K562 (cell line): ENCODE results near the gene SREBF1. TPM values are rescaled to one million over a fixed set of nuclear protein-coding genes. Genes with fewer than 3 reads are reported as not detected.
A peak's percentile ranks its signal among the peaks of the same experiment; 100 is the strongest.

Experiments used
- CBX5 ChIP-seq: IDR thresholded peaks from 2 replicates; pipeline ENCODE4 v1.6.1; 2014; ENCODE audit warnings: low read depth, borderline replicate concordance
- FOXK1 ChIP-seq: sonication (generic); formaldehyde crosslinking; IDR thresholded peaks from 2 replicates; pipeline ENCODE4 v1.8.0; 2022; ENCODE audit warnings: missing genetic modification reagents, mild to moderate bottlenecking, borderline replicate concordance
- ZFX ChIP-seq: sonication (generic); formaldehyde crosslinking; IDR thresholded peaks from 2 replicates; pipeline ENCODE4 v1.8.0; 2022; ENCODE audit warnings: mild to moderate bottlenecking, missing genetic modification reagents, moderate library complexity
- ZNF253 ChIP-seq: fragments of 250-450 bp; sonication (Bioruptor Pico); conservative IDR thresholded peaks from 2 replicates; pipeline ENCODE4 v1.6.1; 2021; ENCODE audit warnings: mild to moderate bottlenecking
- ZNF408 ChIP-seq: fragments of 250-450 bp; sonication (Bioruptor Pico); IDR thresholded peaks from 2 replicates; pipeline ENCODE4 v1.4.0; 2020; ENCODE audit warnings: low read depth, mild to moderate bottlenecking, moderate library complexity
- polyA plus RNA-seq, 8 experiments: library from polyadenylated mRNA; depleted of rRNA in 4 of 8; stranded (reverse) in 5 of 8; unstranded in 3 of 8; fragments of >200 nt; fragmentation: Nextera tagmentation in 2 of 8; fragmentation: Illumina TruSeq in 1 of 8; extraction: Ambion mirVana in 2 of 8; extraction: Trizol in 1 of 8; gene quantifications; 2 replicates each; pipeline versions ENCODE4 v1.2.1 to v1.2.3, GENCODE V29; 2011 to 2014; ENCODE audit warnings: inconsistent platforms in 1 of 8, missing spikeins in 1 of 8
- total RNA-seq, 7 experiments: library from RNA; depleted of rRNA in 6 of 7; stranded (reverse); fragments of >200 nt in 6 of 7; fragmentation: Illumina TruSeq in 2 of 7; extraction: Trizol in 2 of 7; gene quantifications; 2 replicates each; pipeline versions ENCODE4 v1.2.1 to v1.2.3, GENCODE V29; 2011 to 2021; ENCODE audit warnings: low replicate concordance in 1 of 7
- TF ChIP-seq, protein P1 (sequence below): fragments of 450-650 bp; IDR thresholded peaks from 2 replicates; pipeline ENCODE4 v1.6.1; 2016
- TF ChIP-seq, protein P2 (sequence below), 2 experiments: fragments of 200-800 bp in 1 of 2; sonication (Bioruptor generic) in 1 of 2; sonication (generic) in 1 of 2; formaldehyde crosslinking in 1 of 2; IDR thresholded peaks in 1 of 2; conservative IDR thresholded peaks in 1 of 2; 2 replicates each; pipeline versions ENCODE4 v1.5.0 to v1.6.1; 2016 to 2020; ENCODE audit warnings: missing compliant biosample characterization in 1 of 2, missing genetic modification characterization in 1 of 2, missing genetic modification reagents in 1 of 2

The SREBF1 gene
- total and polyA plus RNA-seq, 9 of the 15 experiments (the other 6 are each of a cell fraction or from before 2014, with no cell fraction given) = 1.6 to 169 (median 69.4) TPM

DNA sequence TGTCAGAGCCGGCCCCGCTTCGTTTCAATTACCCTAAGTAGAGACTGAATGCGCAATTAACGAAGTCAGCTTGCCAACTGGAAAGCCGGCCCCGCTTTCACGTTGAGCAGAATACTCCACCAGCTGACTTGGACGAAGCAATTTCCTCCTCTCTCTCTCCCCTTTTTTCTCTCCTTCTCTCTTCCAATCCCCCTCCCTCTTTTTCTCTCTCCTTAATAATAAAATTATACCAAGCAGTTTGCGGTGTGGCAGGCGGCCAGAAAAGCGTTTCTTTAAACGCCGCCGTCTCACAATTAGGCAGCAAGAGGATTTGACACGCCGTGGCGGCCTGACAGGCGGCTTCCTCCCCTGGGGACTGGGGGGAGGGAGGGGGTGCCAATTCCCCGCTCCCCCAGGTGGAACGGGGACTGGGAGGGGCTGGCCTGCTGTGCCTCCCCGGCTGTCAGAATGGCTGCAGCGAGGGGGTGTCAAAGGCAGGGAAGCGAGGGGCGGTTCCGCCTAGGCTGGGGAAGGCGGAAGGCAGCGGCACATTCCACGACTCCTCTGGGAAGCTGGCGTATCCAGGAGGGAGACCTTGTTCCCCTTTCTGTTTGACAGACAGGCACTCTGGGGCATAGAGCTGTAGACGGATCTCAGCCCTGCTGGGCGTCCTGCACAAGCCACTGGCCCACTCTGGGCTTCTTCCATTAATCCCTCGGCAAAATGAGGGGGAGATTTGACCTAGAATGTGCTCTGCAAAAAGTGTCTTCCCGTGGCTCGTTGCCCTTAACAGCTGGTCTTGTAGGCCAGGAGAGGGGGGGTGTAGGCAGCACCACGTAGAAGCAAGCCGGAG lies 52.7 kb downstream of the SREBF1 start (continued):
- TF ChIP-seq ZNF253 (CRISPR knock-in tag) = no peak
- TF ChIP-seq FOXK1 = no peak
- TF ChIP-seq, protein P1, sequence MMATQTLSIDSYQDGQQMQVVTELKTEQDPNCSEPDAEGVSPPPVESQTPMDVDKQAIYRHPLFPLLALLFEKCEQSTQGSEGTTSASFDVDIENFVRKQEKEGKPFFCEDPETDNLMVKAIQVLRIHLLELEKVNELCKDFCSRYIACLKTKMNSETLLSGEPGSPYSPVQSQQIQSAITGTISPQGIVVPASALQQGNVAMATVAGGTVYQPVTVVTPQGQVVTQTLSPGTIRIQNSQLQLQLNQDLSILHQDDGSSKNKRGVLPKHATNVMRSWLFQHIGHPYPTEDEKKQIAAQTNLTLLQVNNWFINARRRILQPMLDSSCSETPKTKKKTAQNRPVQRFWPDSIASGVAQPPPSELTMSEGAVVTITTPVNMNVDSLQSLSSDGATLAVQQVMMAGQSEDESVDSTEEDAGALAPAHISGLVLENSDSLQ = peak; percentile 34; the same call in 1 of the 2 replicates
- TF ChIP-seq, protein P2, sequence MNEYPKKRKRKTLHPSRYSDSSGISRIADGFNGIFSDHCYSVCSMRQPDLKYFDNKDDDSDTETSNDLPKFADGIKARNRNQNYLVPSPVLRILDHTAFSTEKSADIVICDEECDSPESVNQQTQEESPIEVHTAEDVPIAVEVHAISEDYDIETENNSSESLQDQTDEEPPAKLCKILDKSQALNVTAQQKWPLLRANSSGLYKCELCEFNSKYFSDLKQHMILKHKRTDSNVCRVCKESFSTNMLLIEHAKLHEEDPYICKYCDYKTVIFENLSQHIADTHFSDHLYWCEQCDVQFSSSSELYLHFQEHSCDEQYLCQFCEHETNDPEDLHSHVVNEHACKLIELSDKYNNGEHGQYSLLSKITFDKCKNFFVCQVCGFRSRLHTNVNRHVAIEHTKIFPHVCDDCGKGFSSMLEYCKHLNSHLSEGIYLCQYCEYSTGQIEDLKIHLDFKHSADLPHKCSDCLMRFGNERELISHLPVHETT (CRISPR knock-in tag; conservative IDR thresholded peaks at IDR 0.05 in 1 of 2, IDR thresholded peaks at IDR 0.05 in 1 of 2) = no peak
- no peak for TF ChIP-seq ZNF408 (CRISPR knock-in tag)
- no peak for TF ChIP-seq ZFX
- no peak for TF ChIP-seq CBX5
- TF ChIP-seq, all 486 proteins: peak for 2
